GM18907 (cell line): ENCODE data around the gene NOS3.
"Not testable (repeated sequence)": the region's sequence is repeated elsewhere in the genome, so short reads cannot be mapped to it uniquely, and the experiment has no call there.

Experiments
- ATAC-seq: cut with Tn5 transposase; IDR thresholded peaks from one replicate; pipeline ENCODE4 v1.9.1; 2021; ENCODE audit warnings: mild to moderate bottlenecking, moderate library complexity; ENCODE audit not compliant: unreplicated experiment

The NOS3 gene

GRCh38 chr7:151013733-151014497, 23.1 kb downstream of the NOS3 start:
- ATAC-seq = peak; percentile 52

GRCh38 chr7:151014950-151015349, 24.1 kb downstream of the NOS3 start:
- ATAC-seq = no peak

- no peak for ATAC-seq
Observed at GRCh38 chr7:151015967-151016366, 25.1 kb downstream of the NOS3 start.

GRCh38 chr7:151016505-151016904, 25.7 kb downstream of the NOS3 start:
- no peak for ATAC-seq

GRCh38 chr7:151016942-151017341, 26.1 kb downstream of the NOS3 start:
- ATAC-seq = no peak

- ATAC-seq = no peak
Observed at GRCh38 chr7:151017370-151017952, 26.6 kb downstream of the NOS3 start.

GRCh38 chr7:151017953-151018420, 27.2 kb downstream of the NOS3 start:
- ATAC-seq = peak; percentile 50

GRCh38 chr7:151018421-151019129, 27.8 kb downstream of the NOS3 start:
- no peak for ATAC-seq

- no peak for ATAC-seq
Observed at GRCh38 chr7:151019130-151019447, 28.3 kb downstream of the NOS3 start.

- ATAC-seq = no peak
Observed at GRCh38 chr7:151020231-151020630, 29.4 kb downstream of the NOS3 start.

- no peak for ATAC-seq
Observed at GRCh38 chr7:151023232-151023631, 32.4 kb downstream of the NOS3 start.

GRCh38 chr7:151024435-151025056, 33.7 kb downstream of the NOS3 start, which contains the start of gene ATG9B:
Gene ATG9B, minus strand, starts transcription at chr7:151024494. Its CDS starts 71 bp downstream, at chr7:151024423.
- ATAC-seq = no peak

GRCh38 chr7:151025924-151026671, 35.3 kb downstream of the NOS3 start:
- ATAC-seq = no peak

GRCh38 chr7:151026771-151027727, 36.2 kb downstream of the NOS3 start:
- not testable (repeated sequence) for ATAC-seq

- not testable (repeated sequence) for ATAC-seq
Observed at GRCh38 chr7:151027728-151028130, 36.9 kb downstream of the NOS3 start.

GRCh38 chr7:151028131-151028947, 37.5 kb downstream of the NOS3 start, which contains the start of gene ABCB8:
Gene ABCB8, plus strand, starts transcription at chr7:151028450. Its CDS starts 66 bp downstream, at chr7:151028516.
- peak; percentile 98 for ATAC-seq

GRCh38 chr7:151028948-151029501, 38.2 kb downstream of the NOS3 start:
- no peak for ATAC-seq

GRCh38 chr7:151031011-151031410, 40.2 kb downstream of the NOS3 start:
- ATAC-seq = no peak
